ENCODE results near the gene LSM5. TPM values are rescaled to one million over a fixed set of nuclear protein-coding genes. Genes with fewer than 3 reads are reported as not detected.
"Not testable (repeated sequence)": the region's sequence is repeated elsewhere in the genome, so short reads cannot be mapped to it uniquely, and the experiment has no call there.

The LSM5 gene
- polyA plus RNA-seq, 12 donors: 43.6 to 94.5 (median 66.6) TPM; not detected in 1

DNA sequence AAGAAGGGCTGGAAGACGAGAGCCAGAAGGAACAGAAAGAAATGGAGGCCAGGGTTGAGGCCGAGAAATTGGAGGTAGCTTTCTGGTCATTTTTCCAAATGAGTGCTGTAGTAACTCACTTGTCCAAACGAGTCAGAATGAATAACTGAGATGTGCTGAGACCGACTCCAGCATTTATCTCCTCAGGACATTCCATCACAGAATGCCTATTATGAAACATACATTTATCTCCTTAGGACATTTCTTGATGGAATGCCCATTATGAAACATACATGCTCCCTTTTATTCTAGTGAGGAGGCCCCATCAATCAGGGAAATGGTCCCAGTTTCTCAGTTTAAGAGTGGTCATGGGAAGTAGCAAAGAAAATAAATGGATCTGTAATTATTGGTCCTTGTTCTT, 21.6 kb upstream of the LSM5 start:
- no peak for DNase-seq

DNA sequence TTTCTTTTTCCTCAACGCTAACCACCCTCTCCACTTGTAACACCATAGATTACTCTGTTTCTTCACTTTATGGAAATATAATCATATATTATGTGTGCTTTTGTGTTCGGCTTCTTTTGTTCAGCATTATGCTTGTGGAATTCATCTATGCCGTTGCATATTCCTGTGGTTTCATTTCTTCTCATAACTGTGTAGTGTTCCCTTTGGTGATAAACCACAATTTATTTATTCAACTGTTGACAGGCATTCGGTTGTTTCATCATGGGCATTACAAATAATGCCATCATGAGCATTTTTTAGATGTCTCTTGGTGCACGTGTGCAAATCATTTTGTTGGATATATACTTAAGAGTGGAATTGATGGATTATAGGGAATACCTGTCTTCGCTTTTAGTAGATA, 17.2 kb upstream of the LSM5 start:
- DNase-seq: no peak

GRCh38 chr7:32506266-32507054, 16.3 kb upstream of the LSM5 start:
- no peak for DNase-seq

DNA sequence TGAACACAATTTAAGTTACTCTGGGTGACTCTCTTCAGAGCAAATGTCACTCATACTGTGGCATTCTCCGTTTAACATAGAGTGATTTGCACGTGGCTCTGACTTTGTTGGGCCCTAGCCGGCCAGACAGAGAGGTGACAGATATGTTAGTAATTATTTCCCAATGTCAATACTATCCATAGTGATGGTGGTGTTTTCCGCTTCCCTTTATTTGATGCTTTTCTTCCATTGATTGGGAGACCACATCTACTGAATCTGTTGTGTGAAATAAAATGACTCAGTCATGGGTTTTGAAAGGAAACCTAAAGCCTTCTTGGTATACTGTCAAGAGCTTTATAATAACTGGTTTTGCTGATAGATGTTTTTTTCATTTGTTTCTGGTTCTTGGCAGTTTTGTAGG, 12.5 kb upstream of the LSM5 start:
- DNase-seq: no peak

DNA sequence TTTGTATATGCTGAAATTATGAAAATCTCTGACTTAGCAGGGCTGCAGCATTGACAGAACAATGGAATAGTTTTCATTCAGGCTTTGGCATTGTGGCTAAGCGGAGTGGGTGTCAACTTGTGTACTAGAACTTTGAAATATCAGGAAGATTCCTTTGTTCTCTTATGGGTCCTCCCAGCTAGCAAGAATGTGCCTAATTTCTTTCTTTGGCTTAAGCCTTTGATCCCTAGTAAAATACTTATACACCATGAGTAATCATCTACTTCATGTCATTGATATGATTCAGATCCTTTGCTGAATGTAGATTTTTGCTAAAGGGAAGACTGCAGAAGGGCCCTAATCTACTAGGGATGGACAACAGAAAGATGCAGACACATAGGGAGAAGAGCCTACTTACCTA, 11.3 kb upstream of the LSM5 start:
- DNase-seq: no peak

DNA sequence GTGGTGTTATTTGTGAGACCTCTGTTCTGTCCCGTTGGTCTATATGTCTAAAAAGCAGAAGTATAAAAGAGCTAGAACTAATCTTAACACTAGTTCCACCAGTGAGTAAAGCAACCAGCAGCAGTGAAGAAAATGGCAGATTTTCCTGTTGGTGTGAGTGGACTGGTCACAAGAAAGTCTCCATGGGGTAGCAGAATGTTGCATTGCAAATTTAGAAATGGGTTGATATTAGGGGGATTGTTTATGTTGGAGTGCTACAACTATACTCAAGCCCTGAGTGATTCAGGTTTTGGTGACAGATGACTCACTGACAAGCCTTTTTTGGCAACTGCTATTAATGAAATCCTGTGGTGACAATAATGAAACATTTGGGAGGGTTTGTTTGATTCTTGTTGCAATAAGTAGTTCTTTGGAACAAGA, 10.8 kb upstream of the LSM5 start:
- DNase-seq: no peak

- not testable (repeated sequence) for DNase-seq
Observed at GRCh38 chr7:32500216-32500615, 10.0 kb upstream of the LSM5 start.

GRCh38 chr7:32499755-32500154, 9.6 kb upstream of the LSM5 start:
- not testable (repeated sequence) for DNase-seq

DNA sequence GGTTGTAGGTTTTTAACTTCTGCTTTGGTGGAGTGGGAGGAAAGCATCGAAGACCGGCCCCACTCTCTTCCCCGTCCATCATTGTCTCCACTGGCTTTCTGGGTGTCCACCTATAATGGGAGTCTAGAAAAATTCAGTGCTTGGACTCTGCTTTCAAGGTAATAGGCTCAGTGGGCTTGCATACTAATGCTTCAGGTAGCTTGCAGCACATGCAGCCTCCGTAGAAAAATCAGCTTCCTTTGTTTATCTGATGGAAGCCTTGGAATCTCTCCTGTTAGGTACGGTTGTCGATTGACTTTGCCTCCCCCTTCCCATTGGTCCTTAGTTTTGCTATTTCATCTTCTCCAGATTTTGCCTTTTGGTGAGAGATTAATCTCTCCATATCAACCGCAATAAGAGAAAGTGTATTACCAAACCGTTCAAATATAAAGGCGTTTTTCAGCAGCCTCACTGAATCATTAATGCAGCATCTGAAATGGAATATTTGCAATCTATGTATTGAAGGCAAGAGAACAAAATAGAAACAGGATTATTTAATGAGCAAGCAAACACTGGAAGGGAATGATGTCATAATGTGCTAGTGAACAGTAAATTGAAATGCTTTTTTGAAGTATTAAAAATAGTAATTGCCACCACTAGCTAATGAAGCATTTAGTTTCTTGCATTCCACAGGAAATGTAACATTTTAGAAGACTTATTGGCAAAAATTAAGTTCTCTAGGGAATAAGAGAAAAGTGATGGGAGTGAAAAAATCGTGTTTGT, 6.1 kb upstream of the LSM5 start:
- no peak for DNase-seq

- peak; percentile 96 for DNase-seq
Observed at GRCh38 chr7:32495298-32496051, 5.3 kb upstream of the LSM5 start, which contains the start of gene AVL9. TSS of gene AVL9 (plus strand) at chr7:32495489. CDS start at chr7:32495710, 221 bp downstream.

- no peak for DNase-seq
Observed at GRCh38 chr7:32494946-32495297, 4.7 kb upstream of the LSM5 start.

GRCh38 chr7:32489788-32490126, 423 bp downstream of the LSM5 start:
- no peak for DNase-seq

DNA sequence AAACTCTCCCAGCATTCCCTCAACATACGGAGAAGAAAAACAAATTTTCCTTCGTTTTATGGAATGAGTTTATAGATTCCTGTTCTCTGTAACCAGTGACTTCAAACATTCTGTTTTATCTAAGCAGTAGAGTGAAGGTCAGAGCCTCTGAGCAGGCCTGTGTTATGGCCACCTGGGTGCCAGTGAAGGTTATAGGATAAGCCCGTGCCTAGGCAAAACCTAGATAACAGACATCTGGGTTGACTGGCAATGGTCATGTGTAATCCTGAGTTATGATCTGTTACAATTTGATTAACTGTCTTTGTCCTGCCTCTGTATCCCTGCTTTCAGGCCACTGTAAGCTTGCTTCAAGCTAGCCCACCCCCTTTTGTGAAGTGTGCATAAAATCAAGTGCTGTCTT, 8.3 kb downstream of the LSM5 start:
- no peak for DNase-seq

- DNase-seq: no peak
Observed at GRCh38 chr7:32481176-32481575, 9.0 kb downstream of the LSM5 start.

DNA sequence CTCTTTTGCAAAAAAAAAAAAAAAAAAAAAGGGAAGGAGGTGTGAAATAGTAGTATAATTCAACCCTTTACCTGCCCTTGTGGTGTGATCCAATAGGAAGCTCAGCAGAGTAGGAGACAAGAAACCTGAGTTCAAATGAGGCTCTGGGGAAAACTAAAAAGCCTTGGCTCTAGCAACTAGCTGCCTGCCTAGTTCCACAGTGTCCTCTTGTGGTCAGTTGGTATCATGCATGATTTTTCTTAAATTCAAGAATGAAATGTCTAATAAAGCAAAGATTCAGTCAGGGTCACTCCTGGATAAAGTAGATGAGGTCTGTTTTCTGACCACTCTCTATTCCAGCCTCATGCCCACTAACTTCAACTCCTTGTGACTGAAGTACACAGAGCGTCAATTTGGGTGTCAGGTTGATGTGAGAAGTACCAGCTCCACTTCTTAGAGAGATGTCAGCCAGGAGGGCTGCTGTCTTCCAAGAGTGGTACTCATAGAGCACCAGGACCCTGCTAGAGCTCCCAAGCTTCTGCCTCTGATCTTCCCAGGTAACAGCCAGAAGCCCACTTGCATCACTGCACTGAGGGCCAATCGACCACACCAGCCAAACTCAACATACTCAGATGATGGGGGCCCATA, 10.5 kb downstream of the LSM5 start:
- peak; percentile 16 for DNase-seq

DNA sequence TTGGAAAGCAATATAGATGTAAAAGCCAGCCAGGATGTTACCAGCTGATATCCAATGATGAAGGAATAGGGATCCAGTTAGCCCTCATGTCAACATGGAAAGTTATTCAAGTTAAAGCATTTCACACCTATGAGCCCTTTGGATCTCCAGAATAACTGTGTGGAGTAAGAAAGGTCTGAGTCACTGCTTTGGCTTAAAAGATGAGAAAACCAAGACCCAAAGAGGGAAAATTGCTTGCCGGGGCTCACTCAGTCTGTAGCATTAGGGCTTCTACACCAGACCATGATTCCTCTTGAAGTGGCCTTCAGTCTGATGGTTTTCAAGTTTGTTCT, 12.6 kb downstream of the LSM5 start:
- DNase-seq: no peak

DNA sequence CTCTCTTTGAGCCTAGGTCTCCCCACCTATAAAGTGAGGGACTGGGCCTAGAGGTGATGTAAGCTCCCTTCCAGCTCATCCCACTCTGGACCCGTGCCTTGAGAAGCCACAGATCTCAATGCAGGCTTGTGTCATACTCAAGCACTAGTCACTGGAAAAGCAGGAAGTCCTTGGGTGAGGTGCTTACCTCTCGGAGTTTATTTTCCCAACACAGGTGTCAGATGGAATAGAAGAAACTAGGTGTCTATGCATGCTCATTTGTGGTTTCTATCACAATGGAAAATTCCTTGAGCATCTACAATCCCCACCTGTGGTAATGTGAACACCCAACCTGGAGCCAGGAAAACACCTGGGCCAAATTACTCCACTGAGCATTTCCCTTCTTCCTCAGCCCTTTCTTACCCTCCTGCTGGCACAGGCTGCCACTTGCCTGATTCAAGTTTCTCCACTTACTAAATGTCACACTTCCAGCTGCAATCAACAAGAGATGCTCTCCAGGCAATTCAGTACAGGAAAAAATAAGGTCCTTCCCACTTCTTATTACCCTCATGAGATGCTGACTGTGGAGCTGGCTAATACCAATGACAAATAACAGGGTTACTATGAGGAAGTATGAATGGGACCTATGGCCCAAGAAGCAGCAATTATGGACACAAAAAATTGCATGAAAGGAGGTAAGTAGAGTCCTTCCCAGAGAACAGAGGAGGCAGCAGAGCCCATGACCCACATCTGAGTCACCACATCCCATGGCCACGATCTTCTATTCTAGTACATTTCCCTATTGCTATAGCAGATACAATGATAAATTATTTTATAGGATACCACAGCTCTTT, 13.1 kb downstream of the LSM5 start:
- DNase-seq: no peak

- DNase-seq: no peak
Observed at GRCh38 chr7:32474008-32474407, 16.2 kb downstream of the LSM5 start.

DNA sequence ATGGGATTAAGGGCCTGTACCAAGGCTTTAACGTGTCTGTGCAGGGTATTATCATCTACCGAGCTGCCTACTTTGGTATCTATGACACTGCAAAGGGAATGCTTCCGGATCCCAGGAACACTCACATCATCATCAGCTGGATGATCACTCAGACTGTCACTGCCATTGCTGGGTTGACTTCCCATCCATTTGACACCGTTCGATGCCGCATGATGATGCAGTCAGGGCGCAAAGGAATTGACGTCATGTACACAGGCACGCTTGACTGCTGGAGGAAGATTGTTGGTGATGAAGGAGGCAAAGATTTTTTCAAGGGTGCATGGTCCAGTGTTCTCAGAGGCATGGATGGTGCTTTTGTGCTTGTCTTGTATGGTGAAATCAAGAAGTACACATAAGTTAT, 18.2 kb downstream of the LSM5 start:
- DNase-seq: no peak

- no peak for DNase-seq
Observed at GRCh38 chr7:32470871-32471270, 19.3 kb downstream of the LSM5 start.

- DNase-seq: not testable (repeated sequence)
Observed at GRCh38 chr7:32470004-32470403, 20.2 kb downstream of the LSM5 start.

All from muscle of arm (tissue), 12 donors.